Stimulated activated naive CD8-positive, alpha-beta T cell treated with anti-CD3 and anti-CD28 coated beads, Interleukin-15, amount 100 ng/mL, for 72 hours (primary cell): Measurements from ENCODE around the gene LSMEM2.
A peak's percentile ranks its signal among the peaks of the same experiment; 100 is the strongest.

ENCODE experiments used
- ATAC-seq: fragments of 150-1000 bp; cut with Tn5 transposase; 2 replicates; pipeline ENCODE4 v1.10.0; 2021; ENCODE audit warnings: mild to moderate bottlenecking, moderate library complexity
- DNase-seq, 2 donors: peaks; one replicate each; pipeline ENCODE4 v3.0.0; 2021 to 2022
- H3K27ac Mint-ChIP-seq, 2 donors: one replicate each; pipeline ENCODE4 v1.8.0; 2022; ENCODE audit warnings: mild to moderate bottlenecking in 2 of 2, mixed read lengths in 2 of 2, moderate library complexity in 2 of 2
- H3K27me3 Mint-ChIP-seq: one replicate; pipeline ENCODE4 v1.8.0; 2022; ENCODE audit warnings: mixed read lengths
- H3K4me1 Mint-ChIP-seq: one replicate; pipeline ENCODE4 v1.8.0; 2022; ENCODE audit warnings: mild to moderate bottlenecking, mixed read lengths
- H3K4me3 Mint-ChIP-seq, 2 donors: one replicate each; pipeline ENCODE4 v1.8.0; 2022; ENCODE audit warnings: mild to moderate bottlenecking in 2 of 2, mixed read lengths in 2 of 2, moderate library complexity in 1 of 2
- H3K9me3 Mint-ChIP-seq, 2 donors: one replicate each; pipeline ENCODE4 v1.8.0; 2022; ENCODE audit warnings: mixed read lengths in 2 of 2

Gene LSMEM2

GRCh38 chr3:50293079-50293801 lies 14.4 kb downstream of the LSMEM2 start:
- peak overlapping the region; percentile 98 for H3K27ac Mint-ChIP-seq
- no peak for DNase-seq
- ATAC-seq, result no peak
- H3K4me1 Mint-ChIP-seq, result peaks cover 64% of the 10 kb centered on the region
- no peaks in the 10 kb centered on the region for H3K9me3 Mint-ChIP-seq
- peak overlapping the region; percentile 95 to 99 for H3K4me3 Mint-ChIP-seq
- no peaks in the 10 kb centered on the region for H3K27me3 Mint-ChIP-seq

GRCh38 chr3:50294089-50294488 lies 15.2 kb downstream of the LSMEM2 start:
- Mint-ChIP-seq H3K27ac (no peak overlapping the region), H3K9me3 (no peaks in the 10 kb centered on the region), H3K4me3 (no peak overlapping the region), H3K4me1 (peaks cover 60% of the 10 kb centered on the region), H3K27me3 (no peaks in the 10 kb centered on the region)
- no peak for DNase-seq
- no peak for ATAC-seq

GRCh38 chr3:50294492-50295403 lies 15.9 kb downstream of the LSMEM2 start:
- Mint-ChIP-seq H3K4me3 (no peak overlapping the region), H3K4me1 (peaks cover 55% of the 10 kb centered on the region), H3K9me3 (no peaks in the 10 kb centered on the region), H3K27me3 (no peaks in the 10 kb centered on the region), H3K27ac (no peak overlapping the region)
- DNase-seq (no peak), ATAC-seq (no peak)

- Mint-ChIP-seq H3K4me3 (no peak overlapping the region), H3K27ac (peak overlapping the region in 1 of 2 donors; percentile 84), H3K9me3 (no peaks in the 10 kb centered on the region), H3K4me1 (peaks cover 55% of the 10 kb centered on the region), H3K27me3 (no peaks in the 10 kb centered on the region)
- no peak for DNase-seq
- no peak for ATAC-seq
These were observed 16.9 kb downstream of the LSMEM2 start for GRCh38 chr3:50295553-50296431.

GRCh38 chr3:50296721-50297383 lies 18.0 kb downstream of the LSMEM2 start:
- ATAC-seq, result no peak
- no peak for DNase-seq
- Mint-ChIP-seq H3K4me3 (no peak overlapping the region), H3K4me1 (peaks cover 48% of the 10 kb centered on the region), H3K9me3 (no peaks in the 10 kb centered on the region), H3K27me3 (no peaks in the 10 kb centered on the region), H3K27ac (peak overlapping the region in 1 of 2 donors; percentile 50)

- Mint-ChIP-seq H3K27me3 (no peaks in the 10 kb centered on the region), H3K27ac (no peak overlapping the region)
- no peak for ATAC-seq
These were observed 18.5 kb downstream of the LSMEM2 start for GRCh38 chr3:50297384-50297775.

GRCh38 chr3:50297896-50298725 lies 19.2 kb downstream of the LSMEM2 start:
- peak overlapping the region; percentile 91 to 99 for H3K4me3 Mint-ChIP-seq
- H3K27me3 Mint-ChIP-seq, result no peaks in the 10 kb centered on the region
- DNase-seq (no peak), ATAC-seq (no peak)
- peak overlapping the region in 1 of 2 donors; percentile 52 for H3K27ac Mint-ChIP-seq
- peaks cover 45% of the 10 kb centered on the region for H3K4me1 Mint-ChIP-seq
- H3K9me3 Mint-ChIP-seq, result no peaks in the 10 kb centered on the region

More at GRCh38 chr3:50297384-50297775, 18.5 kb downstream of the LSMEM2 start:
- no peak for DNase-seq
- H3K9me3 Mint-ChIP-seq, result no peaks in the 10 kb centered on the region
- H3K4me1 Mint-ChIP-seq, result peaks cover 47% of the 10 kb centered on the region
- H3K4me3 Mint-ChIP-seq, result no peak overlapping the region

- ATAC-seq, result peak; percentile 91
- Mint-ChIP-seq H3K4me1 (peaks cover 41% of the 10 kb centered on the region), H3K27ac (peak within 1 kb of the TSS; percentile 97 to 99), H3K9me3 (no peaks in the 10 kb centered on the region), H3K27me3 (no peaks in the 10 kb centered on the region), H3K4me3 (peak within 1 kb of the TSS; percentile 91 to 99)
- peak; percentile 99 for DNase-seq
These were observed 20.1 kb downstream of the LSMEM2 start, which contains the start of the genes HYAL3 and NAA80 for GRCh38 chr3:50298836-50299637. Gene HYAL3, minus strand, starts transcription at chr3:50299405. Its CDS starts 3,803 bp downstream, at chr3:50295602. Gene NAA80, minus strand, starts transcription at chr3:50299405. Its CDS starts 1,942 bp downstream, at chr3:50297463.

- peak overlapping the region; percentile 67 to 90 for H3K27ac Mint-ChIP-seq
- peak overlapping the region; percentile 91 to 99 for H3K4me3 Mint-ChIP-seq
- H3K9me3 Mint-ChIP-seq, result no peaks in the 10 kb centered on the region
- DNase-seq (no peak), ATAC-seq (no peak)
- H3K4me1 Mint-ChIP-seq, result peaks cover 41% of the 10 kb centered on the region
- no peaks in the 10 kb centered on the region for H3K27me3 Mint-ChIP-seq
These were observed 20.7 kb downstream of the LSMEM2 start for GRCh38 chr3:50299638-50299928.

- Mint-ChIP-seq H3K27ac (peak overlapping the region; percentile 67 to 90), H3K27me3 (no peaks in the 10 kb centered on the region)
- no peak for DNase-seq
These were observed 21.2 kb downstream of the LSMEM2 start for GRCh38 chr3:50299929-50300680.

GRCh38 chr3:50300681-50301254 lies 21.9 kb downstream of the LSMEM2 start:
- Mint-ChIP-seq H3K4me1 (peaks cover 41% of the 10 kb centered on the region), H3K27ac (peak overlapping the region in 1 of 2 donors; percentile 90), H3K9me3 (no peaks in the 10 kb centered on the region), H3K27me3 (no peaks in the 10 kb centered on the region), H3K4me3 (peak overlapping the region; percentile 91 to 99)
- ATAC-seq, result no peak
- DNase-seq, result no peak

More at GRCh38 chr3:50299929-50300680, 21.2 kb downstream of the LSMEM2 start:
- peak overlapping the region; percentile 91 to 99 for H3K4me3 Mint-ChIP-seq
- ATAC-seq, result no peak
- H3K9me3 Mint-ChIP-seq, result no peaks in the 10 kb centered on the region
- H3K4me1 Mint-ChIP-seq, result peaks cover 41% of the 10 kb centered on the region

GRCh38 chr3:50302095-50303012 lies 23.5 kb downstream of the LSMEM2 start:
- ATAC-seq (no peak), DNase-seq (no peak)
- Mint-ChIP-seq H3K4me1 (peaks cover 31% of the 10 kb centered on the region), H3K9me3 (no peaks in the 10 kb centered on the region), H3K4me3 (no peak overlapping the region), H3K27ac (peak overlapping the region in 1 of 2 donors; percentile 95), H3K27me3 (no peaks in the 10 kb centered on the region)
